ENCODE measurements around the gene SH3RF3.

Gene SH3RF3

DNA sequence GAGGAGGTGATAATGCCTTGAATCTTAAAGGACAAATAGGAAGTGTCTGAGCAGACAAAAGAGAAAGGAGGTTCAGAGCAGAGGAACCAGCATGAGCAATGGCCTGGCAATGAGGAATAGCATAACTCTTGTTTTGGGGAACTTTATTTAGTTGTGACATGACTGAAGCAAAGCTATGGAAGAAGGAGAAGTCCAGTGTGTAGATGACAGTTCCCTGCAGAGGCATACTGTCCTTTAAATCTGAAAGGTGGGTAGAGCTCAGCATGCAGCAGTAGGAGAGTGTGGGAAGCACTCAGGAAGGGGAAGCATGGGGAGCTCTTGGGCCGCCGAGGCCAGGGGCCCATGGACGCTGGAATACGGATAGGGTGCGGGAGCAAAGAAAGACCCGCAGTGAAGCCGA, 311.0 kb downstream of the SH3RF3 start:
- no peak for ATAC-seq
- TF ChIP-seq PPARA (CRISPR knock-in tag; IDR thresholded peaks at IDR 0.05; ENCODE audit: borderline replicate concordance): no peak
- TF ChIP-seq CSDC2 (CRISPR knock-in tag; IDR thresholded peaks at IDR 0.05): no peak
- TF ChIP-seq ZFP3 (CRISPR knock-in tag; IDR thresholded peaks at IDR 0.05): no peak
- no peak for TF ChIP-seq ZNF565 (CRISPR knock-in tag; conservative IDR thresholded peaks at IDR 0.05; ENCODE audit: low read depth)
- TF ChIP-seq, protein P1, sequence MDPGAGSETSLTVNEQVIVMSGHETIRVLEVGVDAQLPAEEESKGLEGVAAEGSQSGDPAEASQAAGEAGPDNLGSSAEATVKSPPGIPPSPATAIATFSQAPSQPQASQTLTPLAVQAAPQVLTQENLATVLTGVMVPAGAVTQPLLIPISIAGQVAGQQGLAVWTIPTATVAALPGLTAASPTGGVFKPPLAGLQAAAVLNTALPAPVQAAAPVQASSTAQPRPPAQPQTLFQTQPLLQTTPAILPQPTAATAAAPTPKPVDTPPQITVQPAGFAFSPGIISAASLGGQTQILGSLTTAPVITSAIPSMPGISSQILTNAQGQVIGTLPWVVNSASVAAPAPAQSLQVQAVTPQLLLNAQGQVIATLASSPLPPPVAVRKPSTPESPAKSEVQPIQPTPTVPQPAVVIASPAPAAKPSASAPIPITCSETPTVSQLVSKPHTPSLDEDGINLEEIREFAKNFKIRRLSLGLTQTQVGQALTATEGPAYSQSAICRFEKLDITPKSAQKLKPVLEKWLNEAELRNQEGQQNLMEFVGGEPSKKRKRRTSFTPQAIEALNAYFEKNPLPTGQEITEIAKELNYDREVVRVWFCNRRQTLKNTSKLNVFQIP (CRISPR knock-in tag; IDR thresholded peaks at IDR 0.05; ENCODE audit: borderline replicate concordance, low read depth): no peak
- no peak for TF ChIP-seq BACH2 (CRISPR knock-in tag; IDR thresholded peaks at IDR 0.05; ENCODE audit: borderline replicate concordance)
- TF ChIP-seq, protein P2, sequence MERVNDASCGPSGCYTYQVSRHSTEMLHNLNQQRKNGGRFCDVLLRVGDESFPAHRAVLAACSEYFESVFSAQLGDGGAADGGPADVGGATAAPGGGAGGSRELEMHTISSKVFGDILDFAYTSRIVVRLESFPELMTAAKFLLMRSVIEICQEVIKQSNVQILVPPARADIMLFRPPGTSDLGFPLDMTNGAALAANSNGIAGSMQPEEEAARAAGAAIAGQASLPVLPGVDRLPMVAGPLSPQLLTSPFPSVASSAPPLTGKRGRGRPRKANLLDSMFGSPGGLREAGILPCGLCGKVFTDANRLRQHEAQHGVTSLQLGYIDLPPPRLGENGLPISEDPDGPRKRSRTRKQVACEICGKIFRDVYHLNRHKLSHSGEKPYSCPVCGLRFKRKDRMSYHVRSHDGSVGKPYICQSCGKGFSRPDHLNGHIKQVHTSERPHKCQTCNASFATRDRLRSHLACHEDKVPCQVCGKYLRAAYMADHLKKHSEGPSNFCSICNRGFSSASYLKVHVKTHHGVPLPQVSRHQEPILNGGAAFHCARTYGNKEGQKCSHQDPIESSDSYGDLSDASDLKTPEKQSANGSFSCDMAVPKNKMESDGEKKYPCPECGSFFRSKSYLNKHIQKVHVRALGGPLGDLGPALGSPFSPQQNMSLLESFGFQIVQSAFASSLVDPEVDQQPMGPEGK (CRISPR knock-in tag; IDR thresholded peaks at IDR 0.05; ENCODE audit: borderline replicate concordance): no peak

DNA sequence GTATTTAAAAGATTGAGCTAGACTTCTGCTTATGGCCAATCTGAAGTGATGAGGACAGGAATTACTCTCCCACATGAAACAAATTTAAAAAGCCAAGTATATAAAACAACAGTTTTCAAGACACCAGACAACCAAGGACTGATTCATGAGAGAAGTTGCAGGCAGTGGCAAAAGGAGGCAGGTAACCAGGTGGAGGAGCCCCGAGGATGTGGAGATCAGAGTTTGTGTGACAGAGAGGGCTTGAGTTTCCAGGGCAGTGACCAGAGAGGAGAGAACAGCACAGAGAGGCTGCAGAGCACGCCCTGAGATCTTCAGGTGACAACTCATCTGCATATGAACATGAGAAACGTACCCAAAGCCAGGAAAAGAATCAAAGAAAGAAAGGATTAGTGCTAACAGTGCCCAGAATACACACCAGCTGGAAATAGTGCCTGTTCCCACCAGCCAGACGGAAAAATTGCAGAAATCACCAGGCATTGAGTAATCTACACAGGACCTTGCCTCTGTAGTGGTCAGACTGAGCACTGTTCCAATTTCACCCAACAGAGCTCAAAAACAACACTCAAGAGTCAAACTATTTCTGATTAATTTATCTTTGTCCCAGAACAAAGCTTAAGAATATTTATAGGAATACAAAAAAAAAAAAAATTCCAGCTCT, 311.6 kb downstream of the SH3RF3 start:
- TF ChIP-seq RARB (CRISPR knock-in tag; IDR thresholded peaks at IDR 0.05) (no peak), PPARA (CRISPR knock-in tag; IDR thresholded peaks at IDR 0.05; ENCODE audit: borderline replicate concordance) (no peak), ESRRG (CRISPR knock-in tag; IDR thresholded peaks at IDR 0.05) (no peak), ZNF8 (CRISPR knock-in tag; IDR thresholded peaks at IDR 0.05) (no peak), ZFP3 (CRISPR knock-in tag; IDR thresholded peaks at IDR 0.05) (no peak), ISL1 (CRISPR knock-in tag; IDR thresholded peaks at IDR 0.05) (no peak)
- TF ChIP-seq, protein P2 (CRISPR knock-in tag; IDR thresholded peaks at IDR 0.05; ENCODE audit: borderline replicate concordance): no peak
- ATAC-seq: no peak

DNA sequence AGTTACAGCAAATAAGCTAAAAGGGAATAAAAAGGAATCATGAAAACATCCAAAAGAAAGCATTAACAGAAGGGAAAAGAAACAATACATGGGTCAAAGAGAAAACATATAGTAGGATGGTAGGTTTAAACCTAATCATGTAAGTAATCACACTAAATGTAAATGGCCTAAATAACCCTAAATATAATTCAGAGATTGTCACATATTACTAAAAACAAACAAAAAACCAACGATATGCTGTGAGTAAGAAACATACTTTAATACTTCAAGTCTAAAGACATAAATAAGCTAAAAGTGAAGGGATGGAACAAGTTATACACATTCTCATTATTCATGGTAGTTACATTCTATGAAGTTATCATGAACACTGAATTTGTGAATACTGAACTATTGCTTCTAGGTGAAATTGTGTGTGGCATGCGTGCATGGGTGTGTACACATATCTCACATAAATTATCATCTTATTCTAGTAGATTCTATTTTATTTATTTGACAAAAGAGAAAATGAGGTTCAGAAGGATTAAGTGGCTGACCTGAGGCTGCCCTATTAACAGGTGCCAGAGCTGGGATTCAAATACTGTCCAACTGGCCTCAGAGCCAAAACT, 313.8 kb downstream of the SH3RF3 start:
- TF ChIP-seq ZNF8 (CRISPR knock-in tag; IDR thresholded peaks at IDR 0.05) (no peak), BACH2 (CRISPR knock-in tag; IDR thresholded peaks at IDR 0.05; ENCODE audit: borderline replicate concordance) (no peak), ARNTL (CRISPR knock-in tag; IDR thresholded peaks at IDR 0.05; ENCODE audit: borderline replicate concordance, low read depth) (no peak), RARB (CRISPR knock-in tag; IDR thresholded peaks at IDR 0.05) (no peak), ZFP30 (CRISPR knock-in tag; IDR thresholded peaks at IDR 0.05) (no peak), GLIS3 (CRISPR knock-in tag; IDR thresholded peaks at IDR 0.05) (no peak), ISL1 (CRISPR knock-in tag; IDR thresholded peaks at IDR 0.05) (no peak), TOX (CRISPR knock-in tag; IDR thresholded peaks at IDR 0.05; ENCODE audit: borderline replicate concordance) (no peak), PPARA (CRISPR knock-in tag; IDR thresholded peaks at IDR 0.05; ENCODE audit: borderline replicate concordance) (no peak), ZNF70 (CRISPR knock-in tag; IDR thresholded peaks at IDR 0.05) (no peak), ZFP3 (CRISPR knock-in tag; IDR thresholded peaks at IDR 0.05) (no peak), ZNF565 (CRISPR knock-in tag; conservative IDR thresholded peaks at IDR 0.05; ENCODE audit: low read depth) (no peak), CSDC2 (CRISPR knock-in tag; IDR thresholded peaks at IDR 0.05) (no peak), OSR1 (CRISPR knock-in tag; IDR thresholded peaks at IDR 0.05) (no peak)
- TF ChIP-seq, protein P3, sequence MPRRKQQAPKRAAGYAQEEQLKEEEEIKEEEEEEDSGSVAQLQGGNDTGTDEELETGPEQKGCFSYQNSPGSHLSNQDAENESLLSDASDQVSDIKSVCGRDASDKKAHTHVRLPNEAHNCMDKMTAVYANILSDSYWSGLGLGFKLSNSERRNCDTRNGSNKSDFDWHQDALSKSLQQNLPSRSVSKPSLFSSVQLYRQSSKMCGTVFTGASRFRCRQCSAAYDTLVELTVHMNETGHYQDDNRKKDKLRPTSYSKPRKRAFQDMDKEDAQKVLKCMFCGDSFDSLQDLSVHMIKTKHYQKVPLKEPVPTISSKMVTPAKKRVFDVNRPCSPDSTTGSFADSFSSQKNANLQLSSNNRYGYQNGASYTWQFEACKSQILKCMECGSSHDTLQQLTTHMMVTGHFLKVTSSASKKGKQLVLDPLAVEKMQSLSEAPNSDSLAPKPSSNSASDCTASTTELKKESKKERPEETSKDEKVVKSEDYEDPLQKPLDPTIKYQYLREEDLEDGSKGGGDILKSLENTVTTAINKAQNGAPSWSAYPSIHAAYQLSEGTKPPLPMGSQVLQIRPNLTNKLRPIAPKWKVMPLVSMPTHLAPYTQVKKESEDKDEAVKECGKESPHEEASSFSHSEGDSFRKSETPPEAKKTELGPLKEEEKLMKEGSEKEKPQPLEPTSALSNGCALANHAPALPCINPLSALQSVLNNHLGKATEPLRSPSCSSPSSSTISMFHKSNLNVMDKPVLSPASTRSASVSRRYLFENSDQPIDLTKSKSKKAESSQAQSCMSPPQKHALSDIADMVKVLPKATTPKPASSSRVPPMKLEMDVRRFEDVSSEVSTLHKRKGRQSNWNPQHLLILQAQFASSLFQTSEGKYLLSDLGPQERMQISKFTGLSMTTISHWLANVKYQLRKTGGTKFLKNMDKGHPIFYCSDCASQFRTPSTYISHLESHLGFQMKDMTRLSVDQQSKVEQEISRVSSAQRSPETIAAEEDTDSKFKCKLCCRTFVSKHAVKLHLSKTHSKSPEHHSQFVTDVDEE (CRISPR knock-in tag; IDR thresholded peaks at IDR 0.05): no peak
- TF ChIP-seq, protein P4, sequence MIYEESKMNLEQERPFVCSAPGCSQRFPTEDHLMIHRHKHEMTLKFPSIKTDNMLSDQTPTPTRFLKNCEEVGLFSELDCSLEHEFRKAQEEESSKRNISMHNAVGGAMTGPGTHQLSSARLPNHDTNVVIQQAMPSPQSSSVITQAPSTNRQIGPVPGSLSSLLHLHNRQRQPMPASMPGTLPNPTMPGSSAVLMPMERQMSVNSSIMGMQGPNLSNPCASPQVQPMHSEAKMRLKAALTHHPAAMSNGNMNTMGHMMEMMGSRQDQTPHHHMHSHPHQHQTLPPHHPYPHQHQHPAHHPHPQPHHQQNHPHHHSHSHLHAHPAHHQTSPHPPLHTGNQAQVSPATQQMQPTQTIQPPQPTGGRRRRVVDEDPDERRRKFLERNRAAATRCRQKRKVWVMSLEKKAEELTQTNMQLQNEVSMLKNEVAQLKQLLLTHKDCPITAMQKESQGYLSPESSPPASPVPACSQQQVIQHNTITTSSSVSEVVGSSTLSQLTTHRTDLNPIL (CRISPR knock-in tag; IDR thresholded peaks at IDR 0.05; ENCODE audit: low read depth): no peak
- TF ChIP-seq, protein P5, sequence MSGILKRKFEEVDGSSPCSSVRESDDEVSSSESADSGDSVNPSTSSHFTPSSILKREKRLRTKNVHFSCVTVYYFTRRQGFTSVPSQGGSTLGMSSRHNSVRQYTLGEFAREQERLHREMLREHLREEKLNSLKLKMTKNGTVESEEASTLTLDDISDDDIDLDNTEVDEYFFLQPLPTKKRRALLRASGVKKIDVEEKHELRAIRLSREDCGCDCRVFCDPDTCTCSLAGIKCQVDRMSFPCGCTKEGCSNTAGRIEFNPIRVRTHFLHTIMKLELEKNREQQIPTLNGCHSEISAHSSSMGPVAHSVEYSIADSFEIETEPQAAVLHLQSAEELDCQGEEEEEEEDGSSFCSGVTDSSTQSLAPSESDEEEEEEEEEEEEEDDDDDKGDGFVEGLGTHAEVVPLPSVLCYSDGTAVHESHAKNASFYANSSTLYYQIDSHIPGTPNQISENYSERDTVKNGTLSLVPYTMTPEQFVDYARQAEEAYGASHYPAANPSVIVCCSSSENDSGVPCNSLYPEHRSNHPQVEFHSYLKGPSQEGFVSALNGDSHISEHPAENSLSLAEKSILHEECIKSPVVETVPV (CRISPR knock-in tag; IDR thresholded peaks at IDR 0.05): no peak
- no peak for ATAC-seq

Measured in SK-N-SH treated with all-trans-retinoic acid at 6 μM for 48 hours (cell line).